Measurements from ENCODE around the gene WDFY2.

WDFY2 gene

DNA sequence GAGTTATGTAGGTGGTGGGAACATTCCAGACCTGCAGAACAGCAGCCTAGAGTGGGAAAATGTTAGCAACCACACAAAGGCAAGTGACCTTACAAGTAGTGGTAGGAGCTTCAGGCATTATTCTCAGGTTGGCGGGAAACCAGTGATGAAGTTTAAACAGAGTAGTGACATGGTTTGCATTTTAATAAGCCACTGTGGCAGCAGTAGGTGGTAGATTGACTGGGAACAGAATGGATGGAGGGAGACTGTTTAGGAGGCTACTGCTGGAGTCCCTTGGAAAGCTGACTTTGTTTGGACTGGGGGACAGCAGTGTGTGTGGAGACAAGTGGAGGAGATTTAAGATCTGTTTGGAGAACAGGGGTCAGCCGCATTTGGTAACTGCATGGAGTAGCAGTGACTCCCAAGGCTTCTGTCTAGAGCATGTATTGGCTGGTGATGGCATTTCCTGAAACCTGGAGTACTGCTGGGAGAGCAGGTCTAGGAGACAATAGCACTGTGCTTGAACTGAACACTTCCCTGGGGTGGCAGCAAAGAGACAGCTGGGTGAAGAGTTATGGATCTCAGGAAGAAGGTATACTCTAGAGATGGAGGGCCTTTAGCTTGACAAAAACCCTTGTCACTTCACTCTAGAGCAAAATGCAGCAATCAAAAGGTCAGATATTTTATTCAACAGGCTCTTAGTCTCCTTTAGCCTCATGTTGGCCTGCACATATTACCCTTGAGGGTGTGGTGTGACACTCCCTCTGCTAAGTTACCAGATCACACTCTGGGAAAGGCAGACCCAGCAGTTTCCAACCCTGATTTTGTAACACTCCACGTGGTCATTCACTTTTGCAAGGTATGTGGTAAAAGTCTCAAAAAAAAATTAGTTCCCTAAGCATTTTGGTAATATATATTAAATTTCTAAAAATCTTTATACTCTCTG is 149.4 kb downstream of the WDFY2 start:
- peak; percentile 89 for TF ChIP-seq MYC (IDR thresholded peaks at IDR 0.05; ENCODE audit: low read depth, low read length)
- TF ChIP-seq MAX (IDR thresholded peaks at IDR 0.05; ENCODE audit: low read depth, low read length) = peak; percentile 93
- TF ChIP-seq, protein P1, sequence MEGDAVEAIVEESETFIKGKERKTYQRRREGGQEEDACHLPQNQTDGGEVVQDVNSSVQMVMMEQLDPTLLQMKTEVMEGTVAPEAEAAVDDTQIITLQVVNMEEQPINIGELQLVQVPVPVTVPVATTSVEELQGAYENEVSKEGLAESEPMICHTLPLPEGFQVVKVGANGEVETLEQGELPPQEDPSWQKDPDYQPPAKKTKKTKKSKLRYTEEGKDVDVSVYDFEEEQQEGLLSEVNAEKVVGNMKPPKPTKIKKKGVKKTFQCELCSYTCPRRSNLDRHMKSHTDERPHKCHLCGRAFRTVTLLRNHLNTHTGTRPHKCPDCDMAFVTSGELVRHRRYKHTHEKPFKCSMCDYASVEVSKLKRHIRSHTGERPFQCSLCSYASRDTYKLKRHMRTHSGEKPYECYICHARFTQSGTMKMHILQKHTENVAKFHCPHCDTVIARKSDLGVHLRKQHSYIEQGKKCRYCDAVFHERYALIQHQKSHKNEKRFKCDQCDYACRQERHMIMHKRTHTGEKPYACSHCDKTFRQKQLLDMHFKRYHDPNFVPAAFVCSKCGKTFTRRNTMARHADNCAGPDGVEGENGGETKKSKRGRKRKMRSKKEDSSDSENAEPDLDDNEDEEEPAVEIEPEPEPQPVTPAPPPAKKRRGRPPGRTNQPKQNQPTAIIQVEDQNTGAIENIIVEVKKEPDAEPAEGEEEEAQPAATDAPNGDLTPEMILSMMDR (IDR thresholded peaks at IDR 0.05; ENCODE audit: low read depth, low read length) = no peak
- DNase-seq (ENCODE audit: low read depth) = peak; percentile 71
- H3K4me3 ChIP-seq (ENCODE audit: low read depth, low read length) = no peak overlapping the region

GRCh38 chr13:51734786-51735185 is 150.5 kb downstream of the WDFY2 start:
- H3K4me3 ChIP-seq (ENCODE audit: low read depth, low read length) = no peak overlapping the region
- no peak for DNase-seq (ENCODE audit: low read depth)
- TF ChIP-seq MYC (IDR thresholded peaks at IDR 0.05; ENCODE audit: low read depth, low read length) (no peak), MAX (IDR thresholded peaks at IDR 0.05; ENCODE audit: low read depth, low read length) (no peak), POLR2A (IDR thresholded peaks at IDR 0.05; ENCODE audit: extremely low read depth, insufficient read length) (no peak)
- TF ChIP-seq, protein P1 (IDR thresholded peaks at IDR 0.05; ENCODE audit: low read depth, low read length) = no peak

DNA sequence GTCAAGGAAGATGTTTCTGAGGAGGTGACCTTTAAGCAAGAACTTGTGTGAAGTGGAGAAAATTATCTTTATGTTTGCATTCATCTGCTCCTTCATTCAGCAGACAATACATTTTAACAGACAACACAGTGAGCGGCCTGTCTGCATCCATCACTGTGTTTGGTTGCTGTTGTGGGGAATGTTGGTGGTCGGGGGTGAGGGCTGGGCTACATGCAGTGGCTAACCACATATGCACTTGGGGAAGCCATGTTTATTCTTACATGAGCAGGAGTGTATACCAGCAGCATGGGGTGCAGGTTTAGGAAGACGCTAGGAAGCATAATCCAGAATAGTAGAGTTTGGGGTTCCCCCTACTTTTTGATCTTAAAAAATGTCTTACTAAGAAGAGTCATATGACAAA is 153.3 kb downstream of the WDFY2 start:
- no peak overlapping the region for H3K4me3 ChIP-seq (ENCODE audit: low read depth, low read length)
- peak; percentile 41 for DNase-seq (ENCODE audit: low read depth)
- TF ChIP-seq, protein P1 (IDR thresholded peaks at IDR 0.05; ENCODE audit: low read depth, low read length) = no peak
- no peak for TF ChIP-seq POLR2A (IDR thresholded peaks at IDR 0.05; ENCODE audit: extremely low read depth, insufficient read length)
- no peak for TF ChIP-seq MAX (IDR thresholded peaks at IDR 0.05; ENCODE audit: low read depth, low read length)
- TF ChIP-seq MYC (IDR thresholded peaks at IDR 0.05; ENCODE audit: low read depth, low read length) = no peak

- H3K4me3 ChIP-seq (ENCODE audit: low read depth, low read length) = no peak overlapping the region
- no peak for DNase-seq (ENCODE audit: low read depth)
- TF ChIP-seq, protein P1 (IDR thresholded peaks at IDR 0.05; ENCODE audit: low read depth, low read length) = no peak
- no peak for TF ChIP-seq MYC (IDR thresholded peaks at IDR 0.05; ENCODE audit: low read depth, low read length)
- no peak for TF ChIP-seq POLR2A (IDR thresholded peaks at IDR 0.05; ENCODE audit: extremely low read depth, insufficient read length)
- TF ChIP-seq MAX (IDR thresholded peaks at IDR 0.05; ENCODE audit: low read depth, low read length) = no peak
These were observed 154.1 kb downstream of the WDFY2 start for GRCh38 chr13:51738226-51738905.

DNA sequence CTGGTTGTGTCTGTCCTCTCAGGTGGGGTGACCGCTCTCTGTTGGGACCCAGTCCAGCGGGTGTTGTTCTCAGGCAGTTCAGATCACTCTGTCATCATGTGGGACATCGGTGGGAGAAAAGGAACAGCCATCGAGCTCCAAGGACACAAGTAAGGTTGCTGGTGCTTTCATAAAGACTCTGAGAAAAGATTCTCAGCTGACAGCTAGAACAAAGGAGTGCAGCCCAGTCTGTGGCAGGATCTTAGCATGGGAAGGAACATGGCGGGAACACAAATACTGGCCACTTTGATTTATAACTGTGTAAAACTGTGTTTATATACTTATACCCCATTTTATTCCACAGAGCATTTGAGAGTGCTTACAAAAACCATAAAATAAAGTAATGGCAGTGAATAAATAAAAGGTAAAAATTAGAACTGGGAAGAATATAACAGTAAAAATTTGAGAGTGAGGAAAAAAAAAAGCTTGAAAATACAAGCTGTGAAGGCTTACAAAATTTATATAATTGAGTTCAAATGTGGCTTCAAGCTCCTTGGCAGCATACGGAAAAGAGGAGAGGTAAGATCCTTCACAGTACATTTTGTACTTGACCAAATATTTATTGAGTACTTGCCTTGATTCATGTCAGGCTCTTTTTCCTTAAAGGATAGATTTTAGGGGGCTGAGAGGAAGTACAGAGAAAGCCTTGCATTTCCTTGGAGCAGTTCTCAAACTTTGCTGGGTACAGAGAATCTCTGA is 154.9 kb downstream of the WDFY2 start:
- no peak for DNase-seq (ENCODE audit: low read depth)
- TF ChIP-seq MYC (IDR thresholded peaks at IDR 0.05; ENCODE audit: low read depth, low read length) = no peak
- TF ChIP-seq MAX (IDR thresholded peaks at IDR 0.05; ENCODE audit: low read depth, low read length) = no peak
- TF ChIP-seq POLR2A (IDR thresholded peaks at IDR 0.05; ENCODE audit: extremely low read depth, insufficient read length) = no peak
- TF ChIP-seq, protein P1 (IDR thresholded peaks at IDR 0.05; ENCODE audit: low read depth, low read length) = no peak

More for the DNA sequence above, 154.9 kb downstream of the WDFY2 start:
- no peak overlapping the region for H3K4me3 ChIP-seq (ENCODE audit: low read depth, low read length)

Data from NB4 (cell line).